Uterus (tissue), 2 donors: ENCODE data around the gene HS6ST1.

Source experiments
- CTCF ChIP-seq, 4 experiments: fragments of 200-600 bp in 2 of 4; fragments of 450-650 bp in 2 of 4; sonication (generic) in 2 of 4; IDR thresholded peaks; one replicate each; pipeline ENCODE4 v1.5.1; 2016 to 2019; ENCODE audit warnings: antibody characterized with exemption in 4 of 4, mild to moderate bottlenecking in 2 of 4, moderate library complexity in 1 of 4
- POLR2A ChIP-seq, 2 donors: fragments of 450-650 bp; IDR thresholded peaks; one replicate each; pipeline ENCODE4 v1.6.1; 2016; ENCODE audit warnings: antibody characterized with exemption in 2 of 2, mild to moderate bottlenecking in 1 of 2, moderate library complexity in 1 of 2

GRCh38 chr2:128264881-128265607, 53.6 kb downstream of the HS6ST1 start:
- TF ChIP-seq CTCF (IDR thresholded peaks at IDR 0.05), result no peak
- TF ChIP-seq POLR2A (IDR thresholded peaks at IDR 0.05), result no peak
